ENCODE measurements around the gene PPFIA2. TPM values are rescaled to one million over a fixed set of nuclear protein-coding genes. Genes with fewer than 3 reads are reported as not detected.

Gene PPFIA2
- total RNA-seq, 1 experiment from 2014 or later: not detected

DNA sequence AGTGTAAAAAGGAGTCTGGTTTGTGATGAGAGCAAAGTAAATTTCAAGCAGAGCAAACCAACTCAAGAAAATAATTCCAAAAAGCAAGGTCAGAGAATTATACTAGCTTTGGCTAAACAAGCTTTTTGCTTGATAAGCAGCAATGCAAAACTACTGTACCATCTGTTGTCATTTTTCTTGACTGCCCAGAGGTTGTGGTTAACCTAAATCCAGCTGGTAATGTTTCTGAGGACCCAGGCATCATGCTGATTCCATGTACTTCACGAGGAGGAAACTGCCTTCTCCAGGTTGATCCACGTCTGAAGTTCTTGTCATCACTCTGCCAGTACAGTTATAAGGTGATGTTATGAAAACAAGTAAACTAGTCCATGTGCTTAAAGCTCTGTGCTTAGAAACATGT is 496.1 kb downstream of the PPFIA2 start:
- Histone ChIP-seq H3K27ac (ENCODE audit: low read length) (no peak overlapping the region), H3K27me3 (ENCODE audit: control insufficient read depth, insufficient read depth, low read length) (no peaks in the 10 kb centered on the region), H3K36me3 (ENCODE audit: control insufficient read depth, insufficient read depth, low read length) (no peaks in the 10 kb centered on the region), H3K4me3 (ENCODE audit: low read depth in 2 of 2, low read length in 2 of 2) (no peak overlapping the region), H3K9me3 (ENCODE audit: control insufficient read depth, insufficient read depth, low read depth, low read length) (no peaks in the 10 kb centered on the region), H3K4me1 (ENCODE audit: control insufficient read depth, insufficient read depth, low read length) (no peaks in the 10 kb centered on the region)
- TF ChIP-seq, protein P1, sequence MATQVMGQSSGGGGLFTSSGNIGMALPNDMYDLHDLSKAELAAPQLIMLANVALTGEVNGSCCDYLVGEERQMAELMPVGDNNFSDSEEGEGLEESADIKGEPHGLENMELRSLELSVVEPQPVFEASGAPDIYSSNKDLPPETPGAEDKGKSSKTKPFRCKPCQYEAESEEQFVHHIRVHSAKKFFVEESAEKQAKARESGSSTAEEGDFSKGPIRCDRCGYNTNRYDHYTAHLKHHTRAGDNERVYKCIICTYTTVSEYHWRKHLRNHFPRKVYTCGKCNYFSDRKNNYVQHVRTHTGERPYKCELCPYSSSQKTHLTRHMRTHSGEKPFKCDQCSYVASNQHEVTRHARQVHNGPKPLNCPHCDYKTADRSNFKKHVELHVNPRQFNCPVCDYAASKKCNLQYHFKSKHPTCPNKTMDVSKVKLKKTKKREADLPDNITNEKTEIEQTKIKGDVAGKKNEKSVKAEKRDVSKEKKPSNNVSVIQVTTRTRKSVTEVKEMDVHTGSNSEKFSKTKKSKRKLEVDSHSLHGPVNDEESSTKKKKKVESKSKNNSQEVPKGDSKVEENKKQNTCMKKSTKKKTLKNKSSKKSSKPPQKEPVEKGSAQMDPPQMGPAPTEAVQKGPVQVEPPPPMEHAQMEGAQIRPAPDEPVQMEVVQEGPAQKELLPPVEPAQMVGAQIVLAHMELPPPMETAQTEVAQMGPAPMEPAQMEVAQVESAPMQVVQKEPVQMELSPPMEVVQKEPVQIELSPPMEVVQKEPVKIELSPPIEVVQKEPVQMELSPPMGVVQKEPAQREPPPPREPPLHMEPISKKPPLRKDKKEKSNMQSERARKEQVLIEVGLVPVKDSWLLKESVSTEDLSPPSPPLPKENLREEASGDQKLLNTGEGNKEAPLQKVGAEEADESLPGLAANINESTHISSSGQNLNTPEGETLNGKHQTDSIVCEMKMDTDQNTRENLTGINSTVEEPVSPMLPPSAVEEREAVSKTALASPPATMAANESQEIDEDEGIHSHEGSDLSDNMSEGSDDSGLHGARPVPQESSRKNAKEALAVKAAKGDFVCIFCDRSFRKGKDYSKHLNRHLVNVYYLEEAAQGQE (IDR thresholded peaks at IDR 0.05; ENCODE audit: insufficient read depth in 1 of 2, low read depth in 2 of 2, low read length in 1 of 2): no peak
- no peak for TF ChIP-seq TCF7L2 (IDR thresholded peaks at IDR 0.05; ENCODE audit: low read depth, low read length)
- no peak for TF ChIP-seq POLR2AphosphoS5 (IDR thresholded peaks at IDR 0.05; ENCODE audit: low read depth, low read length)
- no peak for TF ChIP-seq SIN3A (IDR thresholded peaks at IDR 0.05; ENCODE audit: borderline replicate concordance, insufficient read depth, low read depth, low read length)
- in situ Hi-C loops (cut with HindIII; ENCODE audit: low pct_unique_long_range_greater_than_20kb, low sequenced_read_pairs) (no loop called here), intact Hi-C loops (cut with micrococcal nuclease; ENCODE audit: unreplicated experiment) (no loop called here)
- DNase-seq (ENCODE audit: low read depth, low spot score) (no peak), ATAC-seq (no peak)
- ChIA-PET POLR2A (no interaction called here), CTCF (no interaction called here)
- no TSS peak for BruUV-seq (replicated peaks)

DNA sequence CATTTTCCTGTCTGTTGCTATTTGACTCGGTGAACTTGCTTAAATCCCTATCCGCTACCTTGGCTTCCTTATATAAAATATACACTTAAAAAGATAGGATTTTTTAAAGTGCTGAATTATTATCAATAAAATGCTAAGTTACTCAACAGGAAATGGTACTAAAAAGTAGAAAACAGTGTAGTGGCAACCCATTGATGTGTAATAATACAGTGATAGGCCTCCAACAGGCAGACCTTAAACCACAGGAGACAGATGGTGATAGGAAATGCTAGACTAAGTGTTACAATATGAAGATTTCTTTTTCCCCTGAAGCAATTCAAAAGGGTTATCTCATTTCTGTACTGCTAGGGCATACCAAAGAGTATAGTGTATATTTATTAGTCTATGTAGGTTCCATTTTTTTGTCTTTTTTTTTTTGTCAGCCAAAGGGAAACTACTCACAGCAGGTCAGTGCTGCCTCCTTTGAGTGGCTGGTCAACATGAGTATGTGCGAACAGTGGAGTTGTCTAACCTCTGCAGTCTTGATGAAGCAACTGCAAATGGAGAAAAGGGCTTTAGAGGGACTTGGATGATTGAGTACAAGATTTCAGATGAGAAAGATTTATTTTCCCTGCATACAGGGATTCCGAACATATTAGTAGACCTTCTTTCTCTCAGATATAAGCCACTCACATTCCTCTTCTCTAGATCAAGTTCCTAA is 497.5 kb downstream of the PPFIA2 start:
- no peak for ATAC-seq
- Histone ChIP-seq H3K36me3 (ENCODE audit: control insufficient read depth, insufficient read depth, low read length) (no peaks in the 10 kb centered on the region), H3K27me3 (ENCODE audit: control insufficient read depth, insufficient read depth, low read length) (no peaks in the 10 kb centered on the region), H3K27ac (ENCODE audit: low read length) (no peak overlapping the region), H3K4me1 (ENCODE audit: control insufficient read depth, insufficient read depth, low read length) (no peaks in the 10 kb centered on the region), H3K4me3 (ENCODE audit: low read depth in 2 of 2, low read length in 2 of 2) (no peak overlapping the region), H3K9me3 (ENCODE audit: control insufficient read depth, insufficient read depth, low read depth, low read length) (no peaks in the 10 kb centered on the region)
- DNase-seq (ENCODE audit: low read depth, low spot score): no peak
- POLR2A ChIA-PET: no interaction called here
- TF ChIP-seq, protein P1 (IDR thresholded peaks at IDR 0.05; ENCODE audit: insufficient read depth in 1 of 2, low read depth in 2 of 2, low read length in 1 of 2): no peak
- TF ChIP-seq SIN3A (IDR thresholded peaks at IDR 0.05; ENCODE audit: borderline replicate concordance, insufficient read depth, low read depth, low read length): no peak
- no peak for TF ChIP-seq TCF7L2 (IDR thresholded peaks at IDR 0.05; ENCODE audit: low read depth, low read length)
- TF ChIP-seq, protein P2, sequence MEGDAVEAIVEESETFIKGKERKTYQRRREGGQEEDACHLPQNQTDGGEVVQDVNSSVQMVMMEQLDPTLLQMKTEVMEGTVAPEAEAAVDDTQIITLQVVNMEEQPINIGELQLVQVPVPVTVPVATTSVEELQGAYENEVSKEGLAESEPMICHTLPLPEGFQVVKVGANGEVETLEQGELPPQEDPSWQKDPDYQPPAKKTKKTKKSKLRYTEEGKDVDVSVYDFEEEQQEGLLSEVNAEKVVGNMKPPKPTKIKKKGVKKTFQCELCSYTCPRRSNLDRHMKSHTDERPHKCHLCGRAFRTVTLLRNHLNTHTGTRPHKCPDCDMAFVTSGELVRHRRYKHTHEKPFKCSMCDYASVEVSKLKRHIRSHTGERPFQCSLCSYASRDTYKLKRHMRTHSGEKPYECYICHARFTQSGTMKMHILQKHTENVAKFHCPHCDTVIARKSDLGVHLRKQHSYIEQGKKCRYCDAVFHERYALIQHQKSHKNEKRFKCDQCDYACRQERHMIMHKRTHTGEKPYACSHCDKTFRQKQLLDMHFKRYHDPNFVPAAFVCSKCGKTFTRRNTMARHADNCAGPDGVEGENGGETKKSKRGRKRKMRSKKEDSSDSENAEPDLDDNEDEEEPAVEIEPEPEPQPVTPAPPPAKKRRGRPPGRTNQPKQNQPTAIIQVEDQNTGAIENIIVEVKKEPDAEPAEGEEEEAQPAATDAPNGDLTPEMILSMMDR (IDR thresholded peaks at IDR 0.05): no peak
- TF ChIP-seq POLR2AphosphoS5 (IDR thresholded peaks at IDR 0.05; ENCODE audit: low read depth, low read length): no peak
- no TSS peak for BruUV-seq (replicated peaks)
- CTCF ChIA-PET: no interaction called here
- intact Hi-C loops (cut with micrococcal nuclease; ENCODE audit: unreplicated experiment): no loop called here
- in situ Hi-C loops (cut with HindIII; ENCODE audit: low pct_unique_long_range_greater_than_20kb, low sequenced_read_pairs): no loop called here

Data from Panc1 (cell line).